HG02970 (cell line): ENCODE measurements around the gene VCX2.
"Not testable (repeated sequence)": the region's sequence is repeated elsewhere in the genome, so short reads cannot be mapped to it uniquely, and the experiment has no call there.

ENCODE experiments used
- ATAC-seq: cut with Tn5 transposase; IDR thresholded peaks from one replicate; pipeline ENCODE4 v1.9.1; 2021; ENCODE audit warnings: mild to moderate bottlenecking, moderate library complexity, moderate number of reproducible peaks; ENCODE audit not compliant: unreplicated experiment, low FRiP score

VCX2 gene

DNA sequence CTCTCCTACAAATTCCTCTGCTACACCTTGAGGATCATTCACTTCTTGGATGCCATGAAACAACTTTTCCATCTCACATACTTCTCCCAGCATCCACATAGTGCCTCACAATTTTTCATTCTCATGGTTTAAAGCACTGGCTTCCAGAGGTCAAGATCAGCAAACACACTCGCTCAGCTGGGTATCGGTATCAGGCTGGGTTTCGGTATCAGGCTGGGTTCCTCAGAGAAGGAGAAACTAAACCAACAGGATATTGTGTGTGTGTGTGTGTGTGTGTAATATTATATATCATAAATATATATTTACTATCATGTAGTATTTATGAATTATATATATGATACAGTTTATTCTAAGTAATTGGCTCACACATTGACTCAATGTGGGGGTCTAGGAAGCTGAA is at the start of gene VCX2:
VCX2 (minus strand) TSS at position 99 of the 400 bp plus-strand sequence. CDS start 624 bp downstream, outside the sequence.
- not testable (repeated sequence) for ATAC-seq

DNA sequence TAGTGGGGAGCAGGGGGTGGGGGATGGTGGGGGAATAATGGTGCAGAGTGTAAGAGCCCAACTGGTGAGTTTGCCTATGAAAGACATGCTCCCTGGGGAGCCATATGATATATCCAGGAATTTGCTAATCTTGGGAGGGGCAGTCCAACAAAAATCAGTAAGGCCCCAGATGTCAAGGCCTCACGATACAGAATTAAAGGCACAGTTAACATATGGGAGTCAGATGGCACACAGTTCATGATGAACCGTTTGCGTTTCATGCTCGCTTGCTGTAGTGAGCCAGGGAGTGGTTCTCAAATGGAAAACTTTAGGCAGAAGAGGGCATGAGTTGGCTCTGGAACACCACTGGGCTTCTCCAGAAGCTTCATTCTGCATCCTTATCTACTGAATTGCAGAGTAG is 33.9 kb upstream of the VCX2 start:
- ATAC-seq, result no peak

DNA sequence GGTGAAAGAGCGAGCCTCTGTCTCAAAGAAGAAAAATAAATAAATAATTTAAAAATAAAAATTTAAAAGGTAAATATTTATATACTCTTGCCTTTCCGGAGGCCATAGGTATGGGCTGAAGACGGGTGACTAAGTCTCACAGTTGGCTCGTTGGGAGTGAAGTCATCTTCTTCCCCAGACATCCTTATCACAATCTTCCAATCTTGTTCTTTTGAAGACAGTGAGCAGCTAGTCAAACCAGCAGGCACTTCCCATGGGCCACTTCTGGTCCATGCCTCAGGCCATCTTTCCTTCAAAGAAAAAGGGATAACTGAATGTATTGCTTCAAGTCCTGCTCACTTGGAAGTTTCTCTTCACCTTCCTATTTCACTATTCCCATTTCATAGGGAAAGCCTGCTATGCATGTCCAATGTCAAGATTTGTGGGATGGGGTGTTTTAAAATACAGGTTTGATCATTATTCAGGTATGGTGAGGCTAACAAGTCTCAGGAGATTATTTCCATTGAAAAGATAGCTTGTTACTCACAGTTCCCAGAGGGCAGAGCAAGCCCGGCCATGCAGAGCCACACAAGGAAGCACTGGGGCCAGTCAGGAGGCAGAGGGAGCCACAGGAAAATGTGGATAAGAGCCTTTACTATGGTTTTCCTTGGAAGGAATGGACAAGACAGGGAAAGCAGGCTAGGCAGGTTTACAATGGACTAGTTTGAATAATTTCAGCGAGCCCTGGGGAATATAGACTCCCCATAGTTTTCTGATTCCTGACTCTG is 33.3 kb upstream of the VCX2 start:
- no peak for ATAC-seq

DNA sequence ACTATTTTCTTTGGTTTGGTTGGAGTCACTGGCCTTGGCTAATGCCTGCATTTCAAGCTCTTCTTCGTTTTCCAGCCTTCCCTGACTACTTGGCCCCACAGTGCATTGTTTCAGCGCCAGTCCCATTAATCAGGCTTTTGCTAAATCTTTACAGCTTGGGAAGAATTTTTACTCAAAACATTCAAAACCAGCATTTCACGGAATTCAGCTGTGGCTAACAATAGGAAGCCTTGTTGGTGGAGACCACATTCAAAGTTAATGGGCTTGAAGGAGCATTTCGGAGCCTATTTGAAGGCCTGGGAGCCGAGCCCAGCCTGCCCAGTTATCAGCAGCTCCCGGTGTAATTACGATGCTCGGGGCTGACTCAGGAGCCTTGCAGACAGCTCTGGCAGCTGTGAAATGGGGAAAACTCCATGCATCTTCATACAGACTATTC is 30.8 kb upstream of the VCX2 start:
- ATAC-seq, result no peak

GRCh38 chrX:8196776-8197175 is 25.7 kb upstream of the VCX2 start:
- no peak for ATAC-seq

DNA sequence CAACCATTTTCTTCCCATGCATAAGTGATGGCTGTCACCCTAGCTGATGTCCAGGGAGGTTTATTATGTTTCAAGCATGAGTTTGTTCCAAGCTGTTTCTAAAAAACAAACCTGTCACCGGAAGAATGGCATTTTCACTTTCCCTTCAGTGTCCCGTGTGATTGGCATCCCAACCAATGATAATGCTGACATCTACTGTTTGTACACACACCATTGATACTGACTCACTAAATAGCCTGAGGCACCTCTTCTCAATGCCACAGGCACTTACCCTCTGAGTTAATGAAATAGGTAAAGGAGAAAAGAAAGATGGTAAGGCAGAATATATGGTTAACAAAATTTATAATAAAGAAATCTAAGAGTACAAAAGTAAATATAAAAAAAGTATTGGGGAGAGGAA is 23.1 kb upstream of the VCX2 start:
- no peak for ATAC-seq

- ATAC-seq, result no peak
Measured at GRCh38 chrX:8192276-8192675, 21.2 kb upstream of the VCX2 start.

GRCh38 chrX:8191022-8191421 is 20.0 kb upstream of the VCX2 start:
- ATAC-seq, result no peak

GRCh38 chrX:8190341-8190830 is 19.3 kb upstream of the VCX2 start:
- ATAC-seq, result no peak

DNA sequence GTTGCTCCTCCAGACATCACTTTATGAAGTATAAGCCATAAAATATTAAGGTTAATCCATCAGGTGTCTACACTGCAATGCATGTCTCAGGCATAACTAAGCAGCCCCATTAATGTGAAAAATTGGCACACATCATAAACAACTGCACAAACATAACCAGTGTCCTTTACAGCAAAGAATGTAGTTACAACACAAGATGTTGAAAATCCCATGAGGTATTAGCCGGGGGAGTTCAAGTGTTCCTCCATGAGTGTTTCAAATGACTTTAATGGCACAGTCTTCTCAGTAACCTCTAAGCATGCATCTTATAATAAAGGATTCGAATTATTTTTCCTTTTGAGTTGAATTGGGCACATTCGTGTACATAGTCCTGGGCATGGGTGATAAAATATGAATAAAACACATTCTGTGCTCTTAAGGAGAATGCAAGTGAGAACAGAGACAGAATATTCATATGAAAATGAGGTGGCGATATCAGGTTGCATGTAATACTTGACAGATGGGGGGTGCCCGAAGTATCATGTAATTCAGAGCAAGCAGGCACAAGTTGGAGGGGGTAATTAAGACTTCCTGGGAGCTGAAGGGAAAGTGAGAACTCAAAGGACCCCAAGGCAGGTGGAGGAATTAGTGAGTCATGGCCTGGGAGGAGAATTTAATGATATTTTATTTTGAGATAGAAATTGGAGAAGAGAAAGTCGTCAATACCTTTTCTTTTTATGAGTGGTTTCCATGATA is 18.2 kb upstream of the VCX2 start:
- no peak for ATAC-seq

GRCh38 chrX:8183346-8183745 is 12.3 kb upstream of the VCX2 start:
- no peak for ATAC-seq

DNA sequence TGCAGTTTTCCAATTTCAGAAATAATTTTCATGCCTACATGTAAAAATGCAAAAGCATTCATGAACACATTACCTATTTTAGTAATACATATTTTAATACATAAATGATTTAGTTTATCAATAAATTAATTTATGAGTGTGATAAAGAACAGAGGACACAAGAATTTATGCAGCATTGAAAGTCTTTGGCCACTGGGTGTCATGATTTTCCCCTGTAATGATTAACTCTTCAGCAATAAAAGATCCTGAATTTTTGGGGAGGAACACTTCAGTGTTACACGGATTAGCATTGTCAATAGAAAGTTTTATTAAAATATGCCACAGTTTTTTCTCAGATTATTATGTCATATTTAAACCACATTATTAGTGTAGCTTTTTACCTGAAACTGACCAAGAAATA is 8.6 kb upstream of the VCX2 start:
- ATAC-seq, result no peak

GRCh38 chrX:8154011-8154410 is 17.1 kb downstream of the VCX2 start:
- not testable (repeated sequence) for ATAC-seq

DNA sequence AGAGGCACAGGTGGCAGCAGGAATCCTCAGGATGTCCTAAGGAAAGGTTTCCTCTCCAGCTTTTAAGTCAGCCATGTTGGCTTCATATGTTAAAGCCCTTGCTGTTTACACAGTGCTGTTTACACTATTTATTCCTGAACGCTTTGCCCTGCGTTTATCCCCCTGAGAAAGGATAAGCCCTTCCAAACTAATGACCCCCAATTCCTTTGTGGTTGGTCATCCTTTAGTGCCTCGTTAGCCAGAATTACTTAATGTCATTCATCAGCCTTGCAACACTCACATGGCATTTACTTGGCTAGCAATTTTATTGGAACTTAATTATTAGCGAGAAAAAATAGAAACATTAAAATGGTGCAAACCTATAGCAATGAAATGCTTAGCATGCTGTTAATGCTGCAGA is 23.8 kb downstream of the VCX2 start:
- no peak for ATAC-seq

DNA sequence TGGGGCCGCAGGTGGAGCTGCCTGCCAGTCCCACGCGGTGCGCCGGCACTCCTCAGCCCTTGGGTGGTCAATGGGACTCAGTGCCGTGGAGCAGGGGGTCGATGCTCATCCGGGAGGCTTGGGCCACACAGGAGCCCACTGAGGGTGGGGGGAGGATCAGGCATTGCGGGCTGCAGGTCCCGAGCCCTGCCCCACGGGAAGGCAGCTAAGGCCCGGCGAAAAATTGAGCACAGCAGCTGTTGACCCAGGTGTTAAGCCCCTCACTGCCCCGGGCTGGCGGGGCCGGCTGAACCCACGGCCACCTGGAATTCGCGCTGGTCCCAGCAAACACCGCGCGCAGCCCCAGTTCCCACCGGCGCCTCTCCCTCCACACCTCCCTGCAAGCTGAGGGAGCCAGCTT is 26.1 kb downstream of the VCX2 start:
- ATAC-seq, result no peak

- no peak for ATAC-seq
Measured at GRCh38 chrX:8141896-8142295, 29.2 kb downstream of the VCX2 start.

- ATAC-seq, result no peak
Measured at GRCh38 chrX:8140986-8141744, 29.9 kb downstream of the VCX2 start.

DNA sequence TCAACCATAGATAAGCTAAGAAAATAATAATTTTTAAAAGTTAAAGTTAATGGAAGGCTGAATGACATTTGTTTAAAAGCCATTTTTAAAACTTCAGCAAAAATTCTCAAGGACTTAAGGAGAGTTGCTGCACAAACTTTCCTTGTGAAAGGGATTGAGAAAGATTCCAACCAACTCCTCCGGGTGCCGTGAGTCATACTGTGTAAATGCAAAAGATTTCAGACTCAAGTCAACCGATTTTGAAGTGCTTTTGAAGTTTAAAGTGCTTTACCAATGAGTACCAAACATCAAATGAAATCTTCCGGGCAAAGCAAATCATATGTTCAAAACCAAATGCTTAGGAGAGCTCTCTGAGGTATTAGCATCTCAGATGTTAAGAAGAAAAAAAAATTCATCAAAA is 31.4 kb downstream of the VCX2 start:
- no peak for ATAC-seq

DNA sequence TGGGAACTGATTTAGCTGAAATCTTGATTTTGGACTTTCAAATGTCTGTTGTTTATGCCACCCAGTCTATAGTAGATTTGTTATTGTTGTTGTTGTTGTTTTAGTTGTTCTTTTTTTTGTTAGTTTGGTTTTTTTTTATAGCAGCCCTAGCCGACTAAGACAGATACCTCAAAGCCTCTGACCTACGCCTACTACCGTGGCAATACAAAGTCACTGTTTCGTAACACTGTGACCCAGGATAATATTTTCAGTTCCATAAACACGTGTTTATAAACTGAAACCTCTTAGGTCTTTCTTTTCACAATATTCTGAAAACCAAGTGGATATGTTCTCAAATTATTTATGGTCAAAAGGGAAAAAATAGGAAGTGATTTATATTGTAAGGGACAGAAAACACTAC is 32.8 kb downstream of the VCX2 start:
- ATAC-seq, result no peak

- ATAC-seq, result no peak
Measured at GRCh38 chrX:8126648-8127047, 44.4 kb downstream of the VCX2 start.

GRCh38 chrX:8126092-8126491 is 45.0 kb downstream of the VCX2 start:
- ATAC-seq, result no peak
